Right renal cortex interstitium (tissue), 3 donors: Measurements from ENCODE around the gene OR2G6. TPM values are rescaled to one million over a fixed set of nuclear protein-coding genes. Genes with fewer than 3 reads are reported as not detected.
"Not testable (repeated sequence)": the region's sequence is repeated elsewhere in the genome, so short reads cannot be mapped to it uniquely, and the experiment has no call there.

Experiments used
- DNase-seq, 3 donors: peaks; one replicate each; pipeline ENCODE4 v3.0.0-alpha.2; 2013; ENCODE audit warnings: low read depth in 3 of 3, low spot score in 2 of 3
- polyA plus RNA-seq, 3 donors: library from polyadenylated mRNA; unstranded; fragments of 120-200 nt; gene quantifications; one replicate each; pipeline ENCODE4 v1.2.1, GENCODE V29; 2013; ENCODE audit not compliant: insufficient read length in 3 of 3

The OR2G6 gene
- polyA plus RNA-seq, 3 donors, result 0.03 to 0.06 TPM; not detected in 1

DNA sequence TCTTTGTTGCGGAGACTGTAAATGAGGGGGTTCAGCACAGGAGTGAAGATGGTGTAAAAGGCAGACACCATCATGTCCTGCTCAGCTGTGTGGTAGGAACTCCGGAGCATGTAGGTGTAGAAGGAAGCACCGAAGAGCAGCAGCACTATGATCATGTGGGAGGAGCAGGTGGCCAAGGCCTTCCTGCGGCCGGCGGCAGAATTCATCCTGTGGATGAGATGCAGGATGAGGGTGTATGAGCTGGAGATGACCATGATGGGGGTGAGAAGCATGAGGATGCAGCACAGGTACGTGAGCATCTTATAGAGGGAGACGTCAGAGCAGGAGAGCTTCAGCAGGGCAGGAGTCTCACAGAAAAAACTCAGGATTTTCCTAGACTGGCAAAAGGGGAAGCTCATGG lies 66.0 kb downstream of the OR2G6 start:
- not testable (repeated sequence) for DNase-seq

DNA sequence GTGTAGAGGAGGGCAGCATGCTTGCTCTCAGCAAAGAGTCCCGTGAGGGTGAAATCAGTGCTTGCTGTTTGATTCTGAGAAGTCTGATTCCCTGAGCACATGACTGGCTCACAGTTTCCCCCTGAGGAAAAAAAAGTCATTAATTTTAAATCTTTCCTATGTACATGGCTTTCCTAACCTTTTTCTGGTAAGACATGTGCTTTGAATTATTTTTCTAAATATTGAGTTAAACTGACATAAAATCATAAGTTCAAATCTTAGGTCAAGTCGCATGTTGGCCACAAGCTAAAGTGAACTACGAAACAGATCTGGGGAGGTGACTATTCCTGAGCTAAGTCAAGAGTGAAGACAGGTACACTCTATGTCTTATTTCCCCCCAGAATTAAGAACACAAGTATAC lies 66.8 kb downstream of the OR2G6 start, which contains the start of gene OR2T34:
Gene OR2T34 (minus strand): TSS at position 101 of the 400 bp plus-strand sequence. CDS start 0 bp downstream, at position 101.
- not testable (repeated sequence) for DNase-seq

DNA sequence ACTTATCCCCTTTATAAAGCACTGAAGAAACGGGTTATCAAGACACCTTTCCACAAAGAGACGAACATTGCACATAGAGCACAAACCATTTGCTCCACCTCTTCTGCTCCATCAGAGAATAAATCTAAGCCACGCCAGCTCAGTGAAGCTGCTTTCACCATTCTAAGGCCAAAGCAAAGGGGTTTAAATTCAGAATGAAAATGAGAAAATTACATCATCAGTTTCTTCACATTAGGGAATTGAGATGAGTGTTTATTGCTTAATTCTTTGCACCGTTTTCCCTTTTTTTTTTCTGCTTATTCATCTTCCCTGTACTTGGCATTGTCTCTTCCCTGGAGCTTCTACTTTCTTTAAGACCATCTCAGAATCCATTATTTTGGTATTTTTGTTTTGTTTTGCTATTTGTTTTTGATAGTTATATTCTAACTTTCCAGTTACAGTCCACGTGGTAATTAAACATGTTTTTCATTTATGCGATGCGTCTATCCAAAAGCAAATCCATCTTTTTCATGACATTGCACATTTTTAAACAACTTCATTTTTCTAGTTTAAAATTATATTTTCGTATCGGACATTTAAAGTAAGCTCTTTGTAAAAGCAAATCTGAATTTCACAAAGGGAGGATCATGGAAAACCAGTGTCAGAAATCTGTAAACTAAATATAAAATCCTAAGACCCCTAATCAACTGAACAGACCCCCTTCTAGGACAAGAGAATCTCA lies 68.5 kb downstream of the OR2G6 start:
- DNase-seq, result no peak

Other genes starting within 250 kb of the OR2G6 start
- not detected for gene OR2T33, start 230.1 kb upstream of the OR2G6 start, polyA plus RNA-seq
- not detected for gene OR2T12, start 204.6 kb upstream of the OR2G6 start, polyA plus RNA-seq
- not detected for gene OR2M7, start 183.5 kb upstream of the OR2G6 start, polyA plus RNA-seq
- gene OR14C36, start 159.3 kb upstream of the OR2G6 start, polyA plus RNA-seq, result not detected
- gene OR2T4, start 146.4 kb upstream of the OR2G6 start, polyA plus RNA-seq, result not detected
- gene OR2T6, start 132.3 kb upstream of the OR2G6 start, polyA plus RNA-seq, result under 1 TPM; 0.03 to 0.17 (median 0.08) TPM
- gene OR2T1, start 105.0 kb upstream of the OR2G6 start, polyA plus RNA-seq, result not detected
- gene OR2T2, start 62.4 kb upstream of the OR2G6 start, polyA plus RNA-seq, result not detected
- not detected for gene OR2T3, start 34.7 kb upstream of the OR2G6 start, polyA plus RNA-seq
- gene OR2T5, start 19.5 kb upstream of the OR2G6 start, polyA plus RNA-seq, result not detected
- not detected for gene OR2T29, start 54.7 kb downstream of the OR2G6 start, polyA plus RNA-seq
- gene OR2T34, start 66.7 kb downstream of the OR2G6 start, polyA plus RNA-seq, result not detected
- under 1 TPM in 2 of 3 donors, not detected in 1; 0.16 to 0.24 TPM for gene OR2T10, start 89.6 kb downstream of the OR2G6 start, polyA plus RNA-seq
- not detected for gene OR2T11, start 127.0 kb downstream of the OR2G6 start, polyA plus RNA-seq
- not detected for gene OR2T35, start 137.2 kb downstream of the OR2G6 start, polyA plus RNA-seq
- not detected for gene OR2T27, start 147.5 kb downstream of the OR2G6 start, polyA plus RNA-seq
- not detected for gene OR14I1, start 194.7 kb downstream of the OR2G6 start, polyA plus RNA-seq
- not detected for gene LYPD8, start 247.7 kb downstream of the OR2G6 start, polyA plus RNA-seq